ENCODE results near the gene C5orf46.

DNA sequence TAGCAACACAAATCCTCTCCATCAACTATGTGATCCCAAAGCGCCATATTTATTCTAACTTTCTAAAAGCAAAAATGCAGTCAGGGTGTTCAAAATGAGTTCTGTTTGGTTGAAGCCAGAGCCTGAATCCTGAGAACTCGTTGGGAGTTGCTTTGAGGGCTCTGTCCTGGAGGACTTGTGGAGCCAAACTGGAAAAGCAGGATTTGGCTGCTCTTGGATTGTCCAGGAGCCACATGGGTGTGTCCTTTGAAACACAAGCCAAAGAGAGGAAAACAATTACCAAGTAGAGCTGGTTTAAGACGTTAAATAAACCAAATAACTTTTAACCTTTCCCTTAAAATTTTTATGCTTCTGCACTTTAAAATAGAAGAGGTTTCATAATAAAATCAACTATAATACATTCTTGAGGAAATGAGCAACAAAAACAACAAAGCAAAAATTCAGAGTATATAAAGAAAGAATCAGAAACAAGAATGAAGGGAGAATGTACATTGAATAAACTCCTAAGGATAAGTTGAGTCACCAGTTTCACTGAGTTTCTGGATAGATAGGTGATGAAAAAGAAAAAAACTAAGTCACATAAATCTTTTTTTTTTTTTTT is 13.5 kb downstream of the C5orf46 start:
- TF ChIP-seq, protein P1, sequence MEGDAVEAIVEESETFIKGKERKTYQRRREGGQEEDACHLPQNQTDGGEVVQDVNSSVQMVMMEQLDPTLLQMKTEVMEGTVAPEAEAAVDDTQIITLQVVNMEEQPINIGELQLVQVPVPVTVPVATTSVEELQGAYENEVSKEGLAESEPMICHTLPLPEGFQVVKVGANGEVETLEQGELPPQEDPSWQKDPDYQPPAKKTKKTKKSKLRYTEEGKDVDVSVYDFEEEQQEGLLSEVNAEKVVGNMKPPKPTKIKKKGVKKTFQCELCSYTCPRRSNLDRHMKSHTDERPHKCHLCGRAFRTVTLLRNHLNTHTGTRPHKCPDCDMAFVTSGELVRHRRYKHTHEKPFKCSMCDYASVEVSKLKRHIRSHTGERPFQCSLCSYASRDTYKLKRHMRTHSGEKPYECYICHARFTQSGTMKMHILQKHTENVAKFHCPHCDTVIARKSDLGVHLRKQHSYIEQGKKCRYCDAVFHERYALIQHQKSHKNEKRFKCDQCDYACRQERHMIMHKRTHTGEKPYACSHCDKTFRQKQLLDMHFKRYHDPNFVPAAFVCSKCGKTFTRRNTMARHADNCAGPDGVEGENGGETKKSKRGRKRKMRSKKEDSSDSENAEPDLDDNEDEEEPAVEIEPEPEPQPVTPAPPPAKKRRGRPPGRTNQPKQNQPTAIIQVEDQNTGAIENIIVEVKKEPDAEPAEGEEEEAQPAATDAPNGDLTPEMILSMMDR (IDR thresholded peaks at IDR 0.05; ENCODE audit: low read depth, low read length) = no peak
- no peak for TF ChIP-seq EZH2phosphoT487 (IDR thresholded peaks at IDR 0.05; ENCODE audit: low read depth)

Measured in OCI-LY3 (cell line).